NK-92 treated with Interleukin-12 subunit alpha and Interleukin-12 subunit beta, amount 100 ng/mL, for 24 hours (cell line): ENCODE measurements around the gene ZNF200.
A peak's percentile ranks its signal among the peaks of the same experiment; 100 is the strongest.
"Not testable (repeated sequence)": the region's sequence is repeated elsewhere in the genome, so short reads cannot be mapped to it uniquely, and the experiment has no call there.

ENCODE experiments used
- DNase-seq: peaks from one replicate; lab custom pipeline; 2025; lab: John Stamatoyannopoulos, UW

Gene ZNF200

GRCh38 chr16:3252967-3253366 is 18.0 kb upstream of the ZNF200 start:
- no peak for DNase-seq

- DNase-seq, result no peak
Observed at GRCh38 chr16:3249451-3249850, 14.5 kb upstream of the ZNF200 start.

GRCh38 chr16:3249020-3249419 is 14.1 kb upstream of the ZNF200 start:
- DNase-seq, result no peak

GRCh38 chr16:3248596-3248995 is 13.6 kb upstream of the ZNF200 start:
- DNase-seq, result no peak

- DNase-seq, result no peak
Observed at GRCh38 chr16:3246876-3247275, 11.9 kb upstream of the ZNF200 start.

GRCh38 chr16:3246002-3246401 is 11.0 kb upstream of the ZNF200 start:
- DNase-seq, result no peak

- DNase-seq, result peak; percentile 13
Observed at GRCh38 chr16:3243882-3244281, 8.9 kb upstream of the ZNF200 start.

GRCh38 chr16:3242709-3243108 is 7.8 kb upstream of the ZNF200 start:
- DNase-seq, result no peak

GRCh38 chr16:3241761-3242160 is 6.8 kb upstream of the ZNF200 start:
- DNase-seq, result no peak

GRCh38 chr16:3235856-3236669 is 1.1 kb upstream of the ZNF200 start:
- DNase-seq, result no peak

- DNase-seq, result peak; percentile 46
Observed at GRCh38 chr16:3234543-3234856, 458 bp downstream of the ZNF200 start.

- DNase-seq, result no peak
Observed at GRCh38 chr16:3223913-3224515, 10.9 kb downstream of the ZNF200 start.

GRCh38 chr16:3220839-3221238 is 14.1 kb downstream of the ZNF200 start:
- DNase-seq, result no peak

- no peak for DNase-seq
Observed at GRCh38 chr16:3216263-3216640, 18.7 kb downstream of the ZNF200 start.

GRCh38 chr16:3215601-3216262 is 19.2 kb downstream of the ZNF200 start:
- DNase-seq, result no peak

GRCh38 chr16:3214904-3215600 is 19.9 kb downstream of the ZNF200 start:
- no peak for DNase-seq

GRCh38 chr16:3212567-3212966 is 22.4 kb downstream of the ZNF200 start:
- DNase-seq, result no peak

GRCh38 chr16:3212006-3212405 is 23.0 kb downstream of the ZNF200 start:
- DNase-seq, result no peak

GRCh38 chr16:3207086-3207953 is 27.6 kb downstream of the ZNF200 start:
- DNase-seq, result no peak

GRCh38 chr16:3205939-3206338 is 29.0 kb downstream of the ZNF200 start:
- not testable (repeated sequence) for DNase-seq

- DNase-seq, result no peak
Observed at GRCh38 chr16:3202903-3203539, 31.9 kb downstream of the ZNF200 start.
